A549 (cell line): ENCODE measurements around the gene SARS1.
A peak's percentile ranks its signal among the peaks of the same experiment; 100 is the strongest.

Source experiments
- CTCF ChIP-seq: fragments of >200 bp; sonication (Bioruptor Twin); formaldehyde crosslinking; IDR thresholded peaks from 3 replicates; pipeline ENCODE4 v1.5.1; 2016
- HDAC2 ChIP-seq: fragments of 200-600 bp; sonication (generic); IDR thresholded peaks from 2 replicates; pipeline ENCODE4 v1.6.1; 2016
- KDM5A ChIP-seq: fragments of 200-600 bp; sonication (generic); IDR thresholded peaks from 2 replicates; pipeline ENCODE4 v1.6.1; 2016; ENCODE audit warnings: antibody characterized with exemption, mild to moderate bottlenecking
- POLR2A ChIP-seq: IDR thresholded peaks from 2 replicates; pipeline ENCODE4 v1.6.1; 2012; ENCODE audit warnings: mild to moderate bottlenecking, low read length

DNA sequence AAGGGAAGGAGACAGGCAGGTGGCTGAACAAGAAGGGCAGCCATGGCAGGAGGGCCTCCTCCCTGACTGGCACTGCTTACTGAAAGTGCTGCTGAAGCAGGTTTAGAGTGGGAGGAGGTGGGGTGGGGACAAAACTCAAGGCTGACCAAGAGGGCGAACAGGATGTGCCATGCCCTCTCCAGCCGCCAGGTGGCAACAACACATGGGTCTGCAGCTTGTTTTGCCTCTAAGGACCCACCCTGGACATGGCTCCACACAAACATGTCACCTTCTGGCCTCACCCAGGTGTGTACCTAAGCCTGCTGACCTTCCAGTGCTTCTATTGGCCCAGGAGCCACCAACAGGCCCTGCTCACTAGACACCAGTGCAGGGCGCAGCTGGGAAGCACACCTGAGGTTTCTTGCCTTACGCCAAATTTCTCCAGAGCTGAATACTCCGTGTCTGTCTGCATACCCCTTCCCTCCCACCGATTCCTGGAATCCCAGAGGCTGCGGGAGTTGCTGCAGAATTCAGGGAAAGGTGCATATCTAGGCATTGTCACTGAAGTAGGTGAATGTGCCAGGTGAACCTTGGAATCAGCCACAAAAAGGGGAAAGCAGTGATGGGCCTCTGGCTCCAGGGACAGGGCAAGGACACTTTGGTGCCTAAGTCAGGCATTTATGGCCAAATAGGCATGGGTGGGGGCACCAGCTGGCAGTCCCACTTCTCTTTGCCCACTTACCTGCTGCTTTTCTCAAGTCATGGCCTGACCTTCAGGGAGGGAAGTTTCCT, 63.9 kb downstream of the SARS1 start:
- TF ChIP-seq POLR2A: no peak
- peak; percentile 69 for TF ChIP-seq CTCF
- TF ChIP-seq KDM5A: no peak
- TF ChIP-seq HDAC2: no peak
